Measurements from ENCODE around the gene PROSER3. TPM values are rescaled to one million over a fixed set of nuclear protein-coding genes. Genes with fewer than 3 reads are reported as not detected.
"Not testable (repeated sequence)": the region's sequence is repeated elsewhere in the genome, so short reads cannot be mapped to it uniquely, and the experiment has no call there.

Gene PROSER3
- total RNA-seq, 2 donors from 2014 or later: 13.6 to 19.2 TPM

DNA sequence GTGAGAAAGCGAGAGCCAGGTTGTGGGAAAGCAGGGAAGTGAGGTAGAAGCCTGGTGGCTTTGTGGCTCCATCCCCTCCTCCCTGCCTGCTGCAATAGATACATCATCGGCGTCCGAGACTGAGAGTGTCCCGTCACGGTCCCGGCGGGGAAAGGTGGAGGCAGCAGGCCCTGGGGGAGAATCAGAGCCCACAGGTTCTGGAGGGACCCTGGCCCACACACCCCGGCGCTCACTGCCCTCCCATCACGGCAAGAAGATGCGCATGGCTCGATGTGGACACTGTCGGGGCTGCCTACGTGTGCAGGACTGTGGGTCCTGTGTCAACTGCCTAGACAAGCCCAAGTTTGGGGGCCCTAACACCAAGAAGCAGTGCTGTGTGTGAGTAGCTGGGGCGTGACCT, 35.1 kb upstream of the PROSER3 start:
- no peak for DNase-seq (ENCODE audit: low spot score)
- H3K36me3 ChIP-seq: peaks cover 39 to 60% of the 10 kb centered on the region in 2 donors
- TF ChIP-seq POLR2AphosphoS5 (IDR thresholded peaks at IDR 0.05): no peak
- no peak for TF ChIP-seq POLR2A (IDR thresholded peaks at IDR 0.05)
- TF ChIP-seq, protein P1, sequence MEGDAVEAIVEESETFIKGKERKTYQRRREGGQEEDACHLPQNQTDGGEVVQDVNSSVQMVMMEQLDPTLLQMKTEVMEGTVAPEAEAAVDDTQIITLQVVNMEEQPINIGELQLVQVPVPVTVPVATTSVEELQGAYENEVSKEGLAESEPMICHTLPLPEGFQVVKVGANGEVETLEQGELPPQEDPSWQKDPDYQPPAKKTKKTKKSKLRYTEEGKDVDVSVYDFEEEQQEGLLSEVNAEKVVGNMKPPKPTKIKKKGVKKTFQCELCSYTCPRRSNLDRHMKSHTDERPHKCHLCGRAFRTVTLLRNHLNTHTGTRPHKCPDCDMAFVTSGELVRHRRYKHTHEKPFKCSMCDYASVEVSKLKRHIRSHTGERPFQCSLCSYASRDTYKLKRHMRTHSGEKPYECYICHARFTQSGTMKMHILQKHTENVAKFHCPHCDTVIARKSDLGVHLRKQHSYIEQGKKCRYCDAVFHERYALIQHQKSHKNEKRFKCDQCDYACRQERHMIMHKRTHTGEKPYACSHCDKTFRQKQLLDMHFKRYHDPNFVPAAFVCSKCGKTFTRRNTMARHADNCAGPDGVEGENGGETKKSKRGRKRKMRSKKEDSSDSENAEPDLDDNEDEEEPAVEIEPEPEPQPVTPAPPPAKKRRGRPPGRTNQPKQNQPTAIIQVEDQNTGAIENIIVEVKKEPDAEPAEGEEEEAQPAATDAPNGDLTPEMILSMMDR (IDR thresholded peaks at IDR 0.05): no peak
- no peaks in the 10 kb centered on the region for H3K9me3 ChIP-seq
- intact Hi-C loops (cut with DNase I): no loop called here
- no peak overlapping the region for H3K27ac ChIP-seq
- WGBS: 92% methylated on average over 16 of the region's 16 CpGs
- H3K4me1 ChIP-seq (replicated peaks): peaks cover 9% of the 10 kb centered on the region
- H3K4me3 ChIP-seq: no peak overlapping the region
- H3K27me3 ChIP-seq (replicated peaks; ENCODE audit: insufficient read depth): no peaks in the 10 kb centered on the region

DNA sequence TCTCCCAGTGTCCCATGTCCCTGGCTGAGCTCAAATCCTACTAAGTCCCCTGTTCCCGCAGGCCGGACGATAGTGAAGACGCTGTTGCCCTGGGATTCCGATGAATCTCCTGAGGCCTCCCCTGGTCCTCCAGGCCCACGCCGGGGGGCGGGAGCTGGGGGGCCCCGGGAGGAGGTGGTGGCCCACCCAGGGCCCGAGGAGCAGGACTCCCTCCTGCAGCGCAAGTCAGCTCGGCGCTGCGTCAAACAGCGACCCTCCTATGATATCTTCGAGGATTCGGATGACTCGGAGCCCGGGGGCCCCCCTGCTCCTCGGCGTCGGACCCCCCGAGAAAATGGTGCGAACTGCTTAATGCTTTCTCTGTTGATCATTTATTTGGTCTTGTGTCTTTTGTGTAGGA, 34.3 kb upstream of the PROSER3 start:
- Histone ChIP-seq H3K27me3 (replicated peaks; ENCODE audit: insufficient read depth) (no peaks in the 10 kb centered on the region), H3K4me1 (replicated peaks) (peaks cover 9% of the 10 kb centered on the region), H3K27ac (no peak overlapping the region), H3K9me3 (no peaks in the 10 kb centered on the region), H3K36me3 (peaks cover 47 to 68% of the 10 kb centered on the region in 2 donors), H3K4me3 (no peak overlapping the region)
- DNase-seq (ENCODE audit: low spot score): no peak
- WGBS: 95% methylated on average over 24 of the region's 24 CpGs
- TF ChIP-seq, protein P1 (IDR thresholded peaks at IDR 0.05): no peak
- TF ChIP-seq POLR2A (IDR thresholded peaks at IDR 0.05): no peak
- TF ChIP-seq POLR2AphosphoS5 (IDR thresholded peaks at IDR 0.05): no peak
- intact Hi-C loops (cut with DNase I): no loop called here

DNA sequence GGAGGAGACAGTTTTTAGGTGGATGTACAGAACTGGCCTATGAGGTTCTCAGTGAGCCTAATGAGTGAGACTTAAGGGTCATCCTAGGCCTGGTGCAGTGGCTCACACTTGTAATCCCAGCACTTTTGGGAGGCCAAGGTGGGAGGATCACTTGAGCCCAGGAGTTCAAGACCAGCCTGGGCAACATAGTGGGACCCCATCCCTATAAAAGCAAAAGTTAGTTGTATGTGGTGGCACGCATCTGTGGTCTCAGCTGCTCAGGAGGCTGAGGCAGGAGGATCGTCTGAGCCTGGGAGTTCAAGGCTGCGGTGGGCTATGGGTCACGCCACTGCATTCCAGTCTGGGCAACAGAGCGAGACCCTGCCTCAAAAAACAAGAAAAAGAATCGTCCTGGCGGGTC, 33.8 kb upstream of the PROSER3 start:
- H3K4me3 ChIP-seq; H3K9me3 ChIP-seq; intact Hi-C loops (cut with DNase I); H3K27ac ChIP-seq; H3K27me3 ChIP-seq (replicated peaks; ENCODE audit: insufficient read depth); DNase-seq (ENCODE audit: low spot score); H3K4me1 ChIP-seq (replicated peaks): not testable (repeated sequence)
- peaks cover 47 to 72% of the 10 kb centered on the region in 2 donors for H3K36me3 ChIP-seq
- 90% methylated on average over 7 of the region's 7 CpGs for WGBS

DNA sequence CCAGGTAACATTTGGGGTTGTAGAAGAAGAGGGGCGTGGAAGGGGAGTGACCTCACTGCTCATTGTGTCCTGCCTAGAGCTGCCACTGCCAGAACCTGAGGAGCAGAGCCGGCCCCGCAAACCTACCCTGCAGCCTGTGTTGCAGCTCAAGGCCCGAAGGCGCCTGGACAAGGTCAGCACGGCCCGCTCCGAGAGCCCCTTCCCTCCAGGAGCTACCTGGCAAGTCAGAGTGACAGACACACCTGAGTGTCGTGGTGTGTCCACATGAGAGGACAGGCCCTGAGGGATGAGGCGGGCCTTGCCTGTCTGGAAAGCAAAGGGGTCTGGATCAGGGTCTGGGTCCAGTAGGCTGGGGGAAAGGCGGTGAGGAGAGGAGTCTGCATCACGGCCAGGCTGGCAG, 33.4 kb upstream of the PROSER3 start:
- 96% methylated on average over 12 of the region's 12 CpGs for WGBS
- peaks cover 47 to 76% of the 10 kb centered on the region in 2 donors for H3K36me3 ChIP-seq

DNA sequence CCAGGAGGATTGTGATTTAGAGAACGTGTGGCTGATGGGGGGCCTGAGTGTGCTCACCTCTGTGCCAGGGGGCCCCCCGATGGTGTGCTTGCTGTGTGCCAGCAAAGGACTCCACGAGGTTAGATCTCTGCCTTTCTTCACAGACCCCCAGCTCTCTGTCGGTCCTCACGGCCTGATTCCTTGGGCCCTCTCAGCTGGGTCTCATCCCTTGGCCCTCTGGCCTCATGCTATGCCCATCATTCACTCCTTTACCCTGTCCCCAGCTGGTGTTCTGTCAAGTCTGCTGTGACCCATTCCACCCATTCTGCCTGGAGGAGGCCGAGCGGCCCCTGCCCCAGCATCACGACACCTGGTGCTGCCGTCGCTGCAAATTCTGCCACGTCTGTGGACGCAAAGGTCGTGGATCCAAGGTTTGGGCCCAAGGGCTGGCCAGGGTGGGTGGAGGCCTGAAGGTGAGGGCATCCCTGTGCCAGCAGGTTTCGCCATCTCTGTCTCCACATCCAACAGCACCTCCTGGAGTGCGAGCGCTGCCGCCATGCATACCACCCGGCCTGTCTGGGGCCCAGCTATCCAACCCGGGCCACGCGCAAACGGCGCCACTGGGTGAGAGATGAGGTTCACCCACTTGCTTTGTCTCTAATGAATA, 32.6 kb upstream of the PROSER3 start:
- no peaks in the 10 kb centered on the region for H3K9me3 ChIP-seq
- peaks cover 50 to 84% of the 10 kb centered on the region in 2 donors for H3K36me3 ChIP-seq
- intact Hi-C loops (cut with DNase I): no loop called here
- no peaks in the 10 kb centered on the region for H3K27me3 ChIP-seq (replicated peaks; ENCODE audit: insufficient read depth)
- no peak overlapping the region for H3K4me3 ChIP-seq
- H3K27ac ChIP-seq: no peak overlapping the region
- WGBS: 95% methylated on average over 23 of the region's 23 CpGs
- no peak for DNase-seq (ENCODE audit: low spot score)
- TF ChIP-seq POLR2A (IDR thresholded peaks at IDR 0.05) (no peak), POLR2AphosphoS5 (IDR thresholded peaks at IDR 0.05) (no peak)
- TF ChIP-seq, protein P1 (IDR thresholded peaks at IDR 0.05): no peak
- no peaks in the 10 kb centered on the region for H3K4me1 ChIP-seq (replicated peaks)

More for the DNA sequence above, 33.4 kb upstream of the PROSER3 start:
- Histone ChIP-seq H3K27ac (no peak overlapping the region), H3K4me1 (replicated peaks) (peaks cover 2% of the 10 kb centered on the region), H3K9me3 (no peaks in the 10 kb centered on the region), H3K4me3 (no peak overlapping the region), H3K27me3 (replicated peaks; ENCODE audit: insufficient read depth) (no peaks in the 10 kb centered on the region)
- TF ChIP-seq POLR2AphosphoS5 (IDR thresholded peaks at IDR 0.05) (no peak), POLR2A (IDR thresholded peaks at IDR 0.05) (no peak)
- TF ChIP-seq, protein P1 (IDR thresholded peaks at IDR 0.05): no peak
- no peak for DNase-seq (ENCODE audit: low spot score)
- intact Hi-C loops (cut with DNase I): no loop called here
